GM23338 (cell line): ENCODE data around the gene FHIT.

Experiments used
- TF ChIP-seq, protein P1 (sequence below), 2 experiments: fragments of 200-600 bp in 1 of 2; sonication (generic) in 1 of 2; conservative IDR thresholded peaks; 2 replicates each; pipeline versions ENCODE4 v1.5.1 to v1.6.1; 2016 to 2017; ENCODE audit warnings: antibody characterized with exemption in 2 of 2, low read depth in 2 of 2, mild to moderate bottlenecking in 2 of 2, moderate library complexity in 1 of 2
- TF ChIP-seq, protein P2 (sequence below): IDR thresholded peaks from one replicate; pipeline ENCODE4 v1.6.1; 2018; ENCODE audit warnings: antibody characterized with exemption; ENCODE audit not compliant: unreplicated experiment

DNA sequence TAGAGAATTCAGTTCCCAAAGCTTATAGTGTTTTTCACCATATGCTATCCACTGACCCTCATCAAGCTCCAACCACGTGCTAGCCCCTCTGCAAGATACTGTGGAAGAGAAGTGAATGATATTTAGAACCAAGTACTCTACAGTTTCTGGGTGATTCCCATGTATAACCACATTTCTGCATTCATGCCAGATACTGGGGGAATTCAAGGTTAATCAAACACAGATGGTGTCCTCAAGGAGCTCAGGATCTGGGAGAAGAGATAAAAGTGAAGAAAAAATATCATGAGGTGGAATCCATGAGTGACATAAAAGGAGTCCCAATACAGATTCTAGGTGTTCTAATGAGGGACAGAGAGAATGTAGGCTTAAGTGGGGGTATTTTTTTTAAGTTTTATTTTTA, 195.8 kb downstream of the FHIT start:
- TF ChIP-seq, protein P1, sequence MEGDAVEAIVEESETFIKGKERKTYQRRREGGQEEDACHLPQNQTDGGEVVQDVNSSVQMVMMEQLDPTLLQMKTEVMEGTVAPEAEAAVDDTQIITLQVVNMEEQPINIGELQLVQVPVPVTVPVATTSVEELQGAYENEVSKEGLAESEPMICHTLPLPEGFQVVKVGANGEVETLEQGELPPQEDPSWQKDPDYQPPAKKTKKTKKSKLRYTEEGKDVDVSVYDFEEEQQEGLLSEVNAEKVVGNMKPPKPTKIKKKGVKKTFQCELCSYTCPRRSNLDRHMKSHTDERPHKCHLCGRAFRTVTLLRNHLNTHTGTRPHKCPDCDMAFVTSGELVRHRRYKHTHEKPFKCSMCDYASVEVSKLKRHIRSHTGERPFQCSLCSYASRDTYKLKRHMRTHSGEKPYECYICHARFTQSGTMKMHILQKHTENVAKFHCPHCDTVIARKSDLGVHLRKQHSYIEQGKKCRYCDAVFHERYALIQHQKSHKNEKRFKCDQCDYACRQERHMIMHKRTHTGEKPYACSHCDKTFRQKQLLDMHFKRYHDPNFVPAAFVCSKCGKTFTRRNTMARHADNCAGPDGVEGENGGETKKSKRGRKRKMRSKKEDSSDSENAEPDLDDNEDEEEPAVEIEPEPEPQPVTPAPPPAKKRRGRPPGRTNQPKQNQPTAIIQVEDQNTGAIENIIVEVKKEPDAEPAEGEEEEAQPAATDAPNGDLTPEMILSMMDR (conservative IDR thresholded peaks at IDR 0.05; ENCODE audit: low read depth in 2 of 2): no peak
- TF ChIP-seq, protein P2, sequence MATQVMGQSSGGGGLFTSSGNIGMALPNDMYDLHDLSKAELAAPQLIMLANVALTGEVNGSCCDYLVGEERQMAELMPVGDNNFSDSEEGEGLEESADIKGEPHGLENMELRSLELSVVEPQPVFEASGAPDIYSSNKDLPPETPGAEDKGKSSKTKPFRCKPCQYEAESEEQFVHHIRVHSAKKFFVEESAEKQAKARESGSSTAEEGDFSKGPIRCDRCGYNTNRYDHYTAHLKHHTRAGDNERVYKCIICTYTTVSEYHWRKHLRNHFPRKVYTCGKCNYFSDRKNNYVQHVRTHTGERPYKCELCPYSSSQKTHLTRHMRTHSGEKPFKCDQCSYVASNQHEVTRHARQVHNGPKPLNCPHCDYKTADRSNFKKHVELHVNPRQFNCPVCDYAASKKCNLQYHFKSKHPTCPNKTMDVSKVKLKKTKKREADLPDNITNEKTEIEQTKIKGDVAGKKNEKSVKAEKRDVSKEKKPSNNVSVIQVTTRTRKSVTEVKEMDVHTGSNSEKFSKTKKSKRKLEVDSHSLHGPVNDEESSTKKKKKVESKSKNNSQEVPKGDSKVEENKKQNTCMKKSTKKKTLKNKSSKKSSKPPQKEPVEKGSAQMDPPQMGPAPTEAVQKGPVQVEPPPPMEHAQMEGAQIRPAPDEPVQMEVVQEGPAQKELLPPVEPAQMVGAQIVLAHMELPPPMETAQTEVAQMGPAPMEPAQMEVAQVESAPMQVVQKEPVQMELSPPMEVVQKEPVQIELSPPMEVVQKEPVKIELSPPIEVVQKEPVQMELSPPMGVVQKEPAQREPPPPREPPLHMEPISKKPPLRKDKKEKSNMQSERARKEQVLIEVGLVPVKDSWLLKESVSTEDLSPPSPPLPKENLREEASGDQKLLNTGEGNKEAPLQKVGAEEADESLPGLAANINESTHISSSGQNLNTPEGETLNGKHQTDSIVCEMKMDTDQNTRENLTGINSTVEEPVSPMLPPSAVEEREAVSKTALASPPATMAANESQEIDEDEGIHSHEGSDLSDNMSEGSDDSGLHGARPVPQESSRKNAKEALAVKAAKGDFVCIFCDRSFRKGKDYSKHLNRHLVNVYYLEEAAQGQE: no peak
